COR-L47 (cell line): ENCODE data around the gene OVCA2.

Experiments
- DNase-seq: peaks from one replicate; lab custom pipeline; 2025; lab: John Stamatoyannopoulos, UW

The OVCA2 gene

DNA sequence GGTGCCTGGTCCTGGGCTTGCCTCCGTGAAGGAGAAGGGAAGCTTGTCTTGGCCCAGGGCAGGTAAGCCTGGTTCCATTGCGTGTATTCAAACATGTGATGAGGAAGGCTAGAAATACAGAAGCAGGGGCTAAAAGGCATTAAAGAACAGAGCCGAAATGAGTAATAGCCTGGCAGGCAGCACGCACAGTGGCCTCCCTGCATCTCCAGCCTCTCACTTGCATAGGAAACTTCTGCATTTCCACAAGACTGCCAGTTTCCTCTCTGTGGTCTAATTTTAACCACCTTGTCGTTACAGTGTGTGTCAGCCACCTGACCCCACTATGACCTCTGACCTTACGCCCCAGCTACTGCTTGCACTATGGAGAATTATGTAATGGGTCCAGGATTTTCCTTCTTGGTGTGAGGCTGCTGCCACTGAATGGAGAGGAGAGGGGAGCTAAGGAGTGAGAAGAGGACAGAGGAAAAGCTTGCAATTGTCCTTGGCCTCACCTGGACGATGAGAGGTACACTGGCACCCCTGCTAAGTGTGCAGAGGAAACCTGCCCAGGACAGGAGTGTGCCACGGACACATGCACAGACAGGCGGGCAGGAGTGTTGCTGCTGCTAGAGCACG is 45.9 kb downstream of the OVCA2 start:
- DNase-seq = no peak

DNA sequence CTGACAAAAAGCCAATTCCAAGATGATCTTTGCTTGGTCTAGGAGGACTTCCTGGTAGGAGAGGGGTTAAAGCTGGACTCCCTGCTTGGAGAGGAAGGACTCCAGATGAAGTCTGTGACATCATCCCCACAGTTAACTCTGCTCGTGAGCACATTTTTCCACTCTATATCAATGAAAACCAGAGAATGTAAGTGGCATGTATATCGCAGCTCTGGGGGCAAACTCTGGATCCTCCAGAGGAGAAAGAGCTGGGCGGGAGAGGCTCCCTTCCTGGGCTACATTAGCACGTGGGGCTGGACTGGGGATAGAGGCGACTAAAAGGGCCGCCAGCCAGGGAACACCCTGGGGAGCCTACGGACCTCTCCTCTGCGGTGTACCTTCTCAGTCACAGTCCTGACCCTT is 47.2 kb downstream of the OVCA2 start:
- no peak for DNase-seq

DNA sequence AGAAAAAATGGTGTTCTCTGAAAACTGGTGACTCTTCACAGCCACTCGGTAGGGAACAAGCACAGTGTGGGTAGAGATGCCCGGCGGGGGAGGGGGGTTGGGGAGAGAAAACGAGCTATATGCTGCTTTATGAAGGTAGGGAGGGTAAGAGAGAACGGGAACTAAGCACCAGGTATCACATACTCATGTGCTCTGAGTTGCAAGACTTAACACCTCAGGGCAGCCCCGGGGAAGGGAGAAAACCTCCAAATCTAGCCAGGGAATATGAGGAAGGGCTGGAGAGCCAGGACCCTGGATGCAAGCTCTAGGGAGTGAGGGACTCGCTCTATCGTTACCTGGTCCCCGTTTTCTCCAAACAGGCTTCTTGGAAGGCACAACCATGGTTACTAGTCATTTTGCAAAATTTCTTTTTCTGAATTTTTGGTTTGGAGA is 48.4 kb downstream of the OVCA2 start:
- no peak for DNase-seq

DNA sequence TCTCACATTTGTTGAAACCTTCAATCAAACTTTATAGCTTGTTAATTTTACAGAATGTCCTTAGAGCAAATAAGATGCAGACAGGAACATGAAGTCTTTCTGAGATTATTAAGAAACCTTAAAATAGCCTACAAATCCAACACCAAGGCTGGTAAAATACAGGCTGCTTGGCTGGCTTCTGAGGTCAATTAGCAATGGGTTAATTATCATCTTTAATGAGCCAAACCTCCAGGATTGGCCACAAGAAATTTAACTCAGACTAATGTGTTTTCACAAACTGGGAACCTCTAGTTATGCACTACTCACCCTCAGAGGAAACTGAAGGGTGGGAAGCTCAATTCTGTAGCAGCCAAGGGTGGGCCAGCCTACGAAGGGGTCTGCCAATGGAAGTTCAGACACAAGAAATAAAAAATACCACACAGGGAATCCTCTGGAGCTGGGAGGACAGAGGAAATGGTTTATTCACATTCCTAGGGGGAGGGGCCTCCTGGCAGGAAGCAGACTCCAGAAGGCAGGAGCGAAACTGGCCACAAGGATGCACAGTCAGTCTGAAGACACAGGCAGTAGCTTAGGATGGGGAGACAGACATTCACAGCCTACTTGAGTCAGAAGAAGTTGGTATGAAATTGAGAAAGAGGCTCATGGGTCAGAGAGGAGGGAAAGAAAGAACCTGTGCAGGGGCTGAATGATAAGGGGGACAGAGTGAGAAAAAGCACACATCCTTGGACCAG is 49.1 kb downstream of the OVCA2 start:
- no peak for DNase-seq

DNA sequence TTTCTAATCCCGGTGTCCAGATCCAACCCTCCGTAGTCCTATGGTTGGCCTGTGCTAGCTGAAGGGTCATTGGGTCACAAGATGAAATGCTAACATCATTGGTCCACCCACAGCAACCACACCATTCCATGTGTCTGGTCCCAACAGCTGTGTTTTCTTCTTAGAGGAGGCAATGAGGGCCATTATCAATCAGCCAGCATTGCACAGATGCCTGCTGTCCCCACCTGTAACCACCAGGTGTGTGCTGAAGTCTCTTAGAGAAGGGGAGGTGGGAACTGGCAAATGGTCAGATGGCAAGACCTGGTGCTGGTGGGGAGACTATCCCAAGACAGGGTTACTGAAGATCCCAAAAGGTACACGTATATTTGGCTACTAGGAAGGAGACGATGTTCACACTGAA is 50.4 kb downstream of the OVCA2 start:
- DNase-seq = no peak
